HG03469 (cell line): ENCODE results near the gene SDK1.
"Not testable (repeated sequence)": the region's sequence is repeated elsewhere in the genome, so short reads cannot be mapped to it uniquely, and the experiment has no call there.

ENCODE experiments used
- ATAC-seq: cut with Tn5 transposase; IDR thresholded peaks from one replicate; pipeline ENCODE4 v1.9.1; 2021; ENCODE audit warnings: mild to moderate bottlenecking, moderate library complexity, moderate number of reproducible peaks; ENCODE audit not compliant: unreplicated experiment

SDK1 gene

DNA sequence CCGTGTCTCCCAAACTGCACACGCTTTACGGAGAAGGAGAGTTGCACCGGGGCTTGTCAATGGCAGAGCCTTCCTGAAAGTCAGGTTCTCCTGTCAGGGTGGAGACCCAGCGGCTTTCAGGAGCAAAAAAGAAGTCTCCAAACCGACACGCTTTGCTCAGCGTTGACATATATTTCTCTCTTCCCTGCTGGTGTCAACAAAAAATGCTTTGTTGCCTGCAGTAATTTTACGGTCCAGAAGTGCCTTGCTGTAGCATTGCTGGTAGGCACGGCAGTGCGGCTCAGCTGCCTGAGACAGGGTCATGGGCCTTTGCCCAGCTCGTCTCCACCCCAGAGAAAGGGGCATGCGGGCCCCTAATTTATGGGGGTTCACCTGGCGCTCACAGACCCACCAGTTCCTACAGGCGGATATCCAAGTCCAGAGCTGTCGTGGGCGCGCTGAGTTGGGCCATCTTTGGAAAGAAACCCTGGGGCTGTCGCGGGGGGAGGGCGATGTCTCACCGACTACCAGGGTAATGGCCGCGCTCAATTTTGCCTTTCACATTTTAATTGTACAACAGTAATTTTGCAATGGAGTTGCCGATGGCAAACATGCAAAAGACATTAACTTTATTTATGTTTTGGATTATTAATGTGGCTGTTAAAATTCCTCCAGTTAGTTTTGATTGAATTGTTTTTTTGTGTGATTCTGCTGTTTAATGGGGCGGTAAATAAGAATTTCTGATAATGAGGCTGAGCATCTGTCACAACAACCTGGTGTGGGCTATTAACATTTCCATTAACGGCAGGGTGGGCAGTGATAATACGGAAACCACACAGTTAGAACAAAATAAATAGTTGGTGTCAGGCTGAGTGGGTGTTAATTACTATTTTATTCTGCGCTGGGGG, 902.8 kb downstream of the SDK1 start:
- no peak for ATAC-seq

- ATAC-seq = no peak
Observed at GRCh38 chr7:4204513-4205165, 903.6 kb downstream of the SDK1 start.

DNA sequence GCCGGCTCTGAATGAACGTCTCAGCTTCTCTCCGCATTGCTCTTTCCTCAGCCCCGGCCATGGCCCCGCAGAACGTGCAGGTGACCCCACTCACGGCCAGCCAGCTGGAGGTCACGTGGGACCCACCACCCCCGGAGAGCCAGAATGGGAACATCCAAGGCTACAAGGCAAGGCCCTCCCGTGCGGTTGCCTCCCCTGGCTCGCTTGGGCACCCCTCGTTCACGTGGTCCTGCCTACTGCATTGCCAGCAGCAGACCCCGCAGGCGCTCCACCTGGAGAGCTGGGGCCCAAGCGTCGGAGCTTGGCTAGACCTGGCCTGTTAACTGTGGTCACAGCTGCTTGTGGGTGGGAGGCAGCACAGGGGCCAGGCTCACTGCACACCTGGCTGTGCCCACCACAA, 904.8 kb downstream of the SDK1 start:
- ATAC-seq = no peak

DNA sequence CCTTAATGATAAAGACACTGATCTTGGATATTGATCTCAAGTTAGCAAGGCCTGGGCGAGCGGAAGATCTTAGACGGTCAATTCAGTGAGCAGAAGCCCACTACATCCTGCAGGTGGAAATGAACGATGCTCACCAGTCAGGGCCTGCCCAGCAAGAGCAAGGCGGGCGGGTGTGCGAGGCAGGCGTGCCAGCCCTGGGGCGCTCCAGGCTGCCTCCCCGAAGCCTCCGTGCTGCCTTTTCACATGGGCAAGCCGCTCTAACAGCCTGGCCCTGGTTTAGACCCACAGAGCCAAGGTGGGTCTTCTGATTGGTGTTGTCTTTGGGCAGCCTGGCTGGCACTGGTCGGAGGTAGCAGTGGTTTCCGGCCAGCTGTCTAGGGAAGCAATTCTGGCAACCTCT, 906.0 kb downstream of the SDK1 start:
- no peak for ATAC-seq

DNA sequence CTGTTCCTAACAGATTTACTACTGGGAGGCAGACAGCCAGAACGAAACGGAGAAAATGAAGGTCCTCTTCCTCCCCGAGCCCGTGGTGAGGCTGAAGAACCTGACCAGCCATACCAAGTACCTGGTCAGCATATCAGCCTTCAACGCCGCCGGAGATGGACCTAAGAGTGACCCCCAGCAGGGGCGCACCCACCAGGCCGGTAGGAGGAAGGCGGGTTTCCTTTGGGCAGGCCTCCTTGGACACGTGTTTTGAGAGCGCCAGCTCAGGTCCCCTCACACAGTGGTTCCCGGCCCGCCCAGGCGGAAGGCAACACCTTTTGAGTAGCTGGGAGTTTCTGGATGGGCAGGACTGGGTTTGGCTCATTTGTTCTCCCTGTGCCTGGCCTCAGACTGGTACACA, 907.0 kb downstream of the SDK1 start:
- no peak for ATAC-seq

DNA sequence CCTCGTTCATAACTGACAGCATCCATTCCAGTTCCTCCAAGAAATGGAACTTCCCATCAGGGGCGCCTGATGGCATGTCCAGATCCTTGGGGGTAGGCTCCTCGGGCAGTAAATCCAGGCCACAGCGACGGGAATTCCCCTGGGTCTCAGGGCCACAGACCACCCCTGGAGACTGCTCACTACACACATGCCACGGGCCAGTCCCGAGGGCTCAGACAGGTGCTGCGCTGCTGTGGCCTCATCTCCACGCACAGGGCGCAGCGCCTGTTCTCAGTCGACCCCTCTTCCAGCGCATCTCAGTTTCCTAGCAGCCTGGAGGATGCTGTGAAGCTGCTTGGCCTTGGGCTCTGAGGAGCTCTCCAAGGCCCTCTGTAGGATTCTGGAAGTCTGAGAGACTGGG, 907.5 kb downstream of the SDK1 start:
- ATAC-seq = no peak

- no peak for ATAC-seq
Observed at GRCh38 chr7:4209126-4209525, 908.1 kb downstream of the SDK1 start.

DNA sequence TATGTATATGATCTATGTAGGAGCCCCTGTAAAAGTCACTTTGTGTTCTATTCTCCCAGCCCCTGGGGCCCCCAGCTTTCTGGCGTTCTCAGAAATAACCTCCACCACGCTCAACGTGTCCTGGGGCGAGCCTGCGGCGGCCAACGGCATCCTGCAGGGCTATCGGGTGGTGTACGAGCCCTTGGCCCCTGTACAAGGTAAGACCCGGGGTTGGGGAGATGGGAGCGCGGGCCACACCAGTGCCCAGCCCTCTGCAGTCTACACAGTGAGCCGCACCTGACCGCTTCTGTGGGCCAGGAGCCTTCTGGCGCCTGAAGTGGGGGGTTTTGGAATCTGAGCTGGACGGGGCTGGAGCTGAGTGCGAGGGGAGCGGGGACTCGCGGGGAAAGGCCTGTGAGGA, 908.9 kb downstream of the SDK1 start:
- ATAC-seq = no peak

- ATAC-seq = no peak
Observed at GRCh38 chr7:4210821-4211220, 909.8 kb downstream of the SDK1 start.

DNA sequence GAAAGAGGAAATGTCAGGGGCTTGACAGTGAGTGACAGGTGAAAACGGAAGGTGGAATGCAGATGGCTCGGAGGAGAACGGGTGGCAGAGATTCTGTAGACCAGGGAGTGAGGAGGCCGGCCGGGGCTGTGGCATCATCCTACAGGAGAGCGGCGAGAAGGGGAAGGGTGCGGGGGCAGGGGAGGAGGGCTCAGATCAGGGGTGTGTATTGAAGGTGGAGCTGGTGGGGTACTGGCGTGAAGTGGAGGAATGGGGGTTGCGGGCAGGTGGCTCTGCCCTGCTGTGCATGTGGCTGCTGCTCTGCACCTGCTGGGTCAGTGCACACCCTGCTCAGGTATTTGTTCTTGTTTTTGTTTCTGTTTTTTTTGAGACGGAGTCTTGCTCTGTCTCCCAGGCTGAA, 910.2 kb downstream of the SDK1 start:
- ATAC-seq = no peak

DNA sequence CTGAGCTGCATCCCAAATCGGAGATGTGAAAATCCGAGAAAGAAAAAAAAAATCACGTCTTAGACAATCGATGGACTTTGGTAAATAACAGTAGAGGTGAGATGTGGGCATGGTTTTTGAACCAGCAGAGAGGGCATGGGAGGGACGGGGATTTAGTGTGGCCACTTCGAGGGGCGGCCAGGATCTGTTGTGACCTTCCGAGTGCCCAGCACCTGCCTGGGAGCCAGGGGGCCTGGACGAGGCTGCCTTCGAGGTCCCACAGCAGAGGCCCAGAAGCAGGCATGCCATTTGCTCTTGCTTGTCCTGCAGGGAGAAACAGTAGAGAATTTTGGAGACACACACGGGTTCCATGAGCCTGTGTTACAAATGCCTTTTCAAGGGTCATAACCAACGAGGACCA, 911.3 kb downstream of the SDK1 start:
- no peak for ATAC-seq

DNA sequence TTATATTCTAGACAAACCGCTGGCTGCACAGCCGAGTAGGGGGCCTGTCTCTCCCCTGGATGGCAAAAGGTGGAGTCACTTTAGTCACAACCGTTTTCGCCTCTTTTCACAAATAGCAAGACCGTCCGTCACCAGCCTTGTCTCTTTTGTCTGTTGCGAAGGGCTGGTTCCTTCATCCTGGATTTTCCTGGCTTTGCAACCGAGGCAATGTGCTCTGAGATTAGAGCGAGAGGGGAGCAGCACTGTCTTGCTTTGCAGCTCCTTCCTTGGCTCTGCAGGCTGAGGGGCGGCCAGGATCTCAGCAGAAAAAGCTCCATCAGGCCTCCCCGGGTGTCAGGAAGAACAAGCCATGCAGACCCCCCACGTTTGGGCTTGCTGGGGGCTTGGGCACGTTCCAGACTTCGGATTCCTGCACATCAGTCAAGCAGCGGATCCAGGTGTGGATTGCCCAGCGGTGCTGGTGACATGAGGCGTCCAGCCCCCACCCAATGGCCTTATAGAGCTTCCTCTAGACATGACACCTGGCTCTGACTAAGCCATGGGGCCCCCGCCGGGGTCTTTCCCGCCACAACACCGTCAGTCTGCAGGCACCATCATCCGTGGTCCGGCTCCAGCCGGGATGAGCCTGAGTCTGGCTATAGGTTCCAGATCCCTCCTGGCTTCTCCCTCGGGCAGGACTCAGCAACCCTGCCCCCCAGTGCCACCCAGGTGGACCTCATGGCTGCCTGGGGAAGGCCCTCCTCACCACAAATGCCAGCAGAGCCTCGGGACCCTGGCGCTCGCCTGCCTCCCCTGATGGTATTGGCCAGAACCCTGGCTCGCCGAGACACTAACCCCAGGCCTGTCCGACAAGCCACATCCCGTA, 913.5 kb downstream of the SDK1 start:
- ATAC-seq = no peak

DNA sequence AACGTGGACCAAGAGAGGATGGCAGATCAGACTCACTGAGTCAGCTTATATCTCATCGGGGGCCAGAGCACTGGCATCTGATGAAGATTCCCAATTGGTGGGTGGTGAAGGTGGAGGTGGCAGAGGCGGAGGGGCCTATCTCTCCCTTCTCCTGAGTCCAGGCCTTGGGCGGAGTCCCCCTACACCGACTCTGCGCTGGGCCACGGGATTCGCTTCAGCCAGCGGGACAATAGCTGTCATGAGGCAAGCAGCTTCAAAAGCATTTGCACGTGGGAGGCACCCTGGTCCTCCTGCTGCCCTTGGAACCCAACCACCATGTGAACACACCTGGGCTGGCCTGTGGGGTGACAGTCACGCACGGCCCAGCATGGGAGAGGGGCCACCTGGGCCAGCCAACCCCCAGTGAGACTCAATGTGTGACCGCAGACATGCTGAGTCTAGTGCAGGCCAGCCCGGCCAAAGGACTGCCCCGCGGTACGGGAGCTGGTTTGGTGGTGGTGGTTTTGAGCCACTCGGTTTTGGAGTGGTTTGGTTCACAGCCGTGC, 914.2 kb downstream of the SDK1 start:
- no peak for ATAC-seq

DNA sequence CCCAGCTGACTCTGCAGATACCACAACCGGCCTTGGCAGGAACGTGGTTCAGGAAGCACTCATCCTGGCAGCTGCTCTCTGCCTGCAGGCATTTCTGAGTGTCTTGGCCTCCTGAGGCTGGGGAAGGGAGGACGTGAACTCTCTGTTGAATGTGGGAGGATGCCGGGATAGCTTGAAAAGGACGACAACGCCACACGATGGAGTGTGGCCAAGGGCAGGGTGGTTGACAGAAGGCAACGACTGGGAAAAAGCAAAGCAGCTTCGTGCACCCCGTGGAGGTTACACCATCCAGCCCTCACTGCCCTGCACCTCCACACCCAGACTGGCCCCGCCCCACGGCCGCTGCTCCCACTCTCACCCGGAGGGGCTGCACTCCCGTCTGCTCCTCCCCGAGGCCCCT, 915.0 kb downstream of the SDK1 start:
- ATAC-seq = no peak

DNA sequence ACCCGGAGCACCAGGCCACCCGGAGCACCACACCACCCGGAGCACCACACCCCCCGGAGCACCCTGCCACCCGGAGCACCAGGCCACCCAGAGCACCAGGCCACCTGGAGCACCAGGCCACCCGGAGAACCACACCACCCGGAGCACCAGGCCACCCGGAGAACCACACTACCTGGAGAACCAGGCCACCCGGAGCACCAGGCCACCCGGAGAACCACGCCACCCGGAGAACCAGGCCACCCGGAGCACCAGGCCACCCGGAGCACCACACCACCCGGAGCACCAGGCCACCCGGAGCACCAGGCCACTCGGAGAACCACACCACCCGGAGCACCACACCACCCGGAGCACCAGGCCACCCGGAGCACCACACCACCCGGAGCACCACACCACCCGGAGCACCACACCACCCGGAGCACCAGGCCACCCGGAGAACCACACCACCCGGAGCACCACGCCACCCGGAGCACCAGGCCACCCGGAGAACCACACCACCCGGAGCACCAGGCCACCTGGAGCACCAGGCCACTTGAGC, 916.1 kb downstream of the SDK1 start:
- ATAC-seq = not testable (repeated sequence)

DNA sequence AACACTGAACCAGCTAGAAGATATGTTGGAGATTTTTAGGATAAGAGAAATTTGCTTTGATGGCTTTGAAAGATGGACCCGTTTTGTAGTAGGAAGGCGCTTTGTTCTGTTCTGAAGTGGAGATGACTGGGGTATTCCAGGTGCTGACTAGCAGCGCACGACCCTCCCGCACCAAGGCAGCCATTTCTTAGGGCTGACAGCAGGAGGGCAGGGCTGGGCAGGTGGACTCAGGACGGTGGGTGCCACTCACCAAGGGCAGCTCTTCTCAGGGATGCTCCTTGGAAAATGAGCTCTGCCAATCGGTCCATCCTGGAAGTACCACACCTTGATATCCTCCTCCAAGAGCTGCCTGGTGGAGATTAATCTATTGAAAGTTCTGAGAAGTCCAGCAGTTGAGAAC, 917.4 kb downstream of the SDK1 start:
- no peak for ATAC-seq

- ATAC-seq = no peak
Observed at GRCh38 chr7:4220011-4220410, 919.0 kb downstream of the SDK1 start.

GRCh38 chr7:4221043-4221442, 920.0 kb downstream of the SDK1 start:
- no peak for ATAC-seq

DNA sequence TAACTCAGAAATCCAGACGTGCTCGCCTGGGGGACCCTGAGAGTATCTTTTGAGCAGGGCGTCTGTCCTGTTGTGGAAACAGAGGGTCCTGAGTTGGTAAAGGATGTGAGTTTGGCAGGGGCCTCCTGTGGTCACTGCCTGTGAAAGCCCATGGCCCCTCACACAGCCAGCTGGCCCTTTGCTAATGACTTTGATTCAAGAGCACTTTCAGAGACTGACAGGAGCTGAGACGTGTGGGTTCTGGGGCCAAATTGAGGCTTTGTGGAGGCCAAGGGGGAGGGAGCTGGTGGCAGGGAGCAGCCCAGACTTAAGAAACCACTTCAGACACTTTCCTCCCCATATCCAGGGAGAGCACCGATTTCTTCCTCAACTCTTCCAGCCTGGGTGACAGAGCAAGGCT, 921.6 kb downstream of the SDK1 start:
- no peak for ATAC-seq

- ATAC-seq = no peak
Observed at GRCh38 chr7:4225361-4225771, 924.3 kb downstream of the SDK1 start.
